Measurements from ENCODE around the gene LSM2.

- TF ChIP-seq REST (IDR thresholded peaks at IDR 0.05; ENCODE audit: borderline replicate concordance), result no peak
- no peak for TF ChIP-seq EZH2 (IDR thresholded peaks at IDR 0.05; ENCODE audit: borderline replicate concordance, insufficient read depth, low read length, poor library complexity, severe bottlenecking)
- no peak for TF ChIP-seq TAF1 (IDR thresholded peaks at IDR 0.05; ENCODE audit: low read depth)
- TF ChIP-seq, protein P1, sequence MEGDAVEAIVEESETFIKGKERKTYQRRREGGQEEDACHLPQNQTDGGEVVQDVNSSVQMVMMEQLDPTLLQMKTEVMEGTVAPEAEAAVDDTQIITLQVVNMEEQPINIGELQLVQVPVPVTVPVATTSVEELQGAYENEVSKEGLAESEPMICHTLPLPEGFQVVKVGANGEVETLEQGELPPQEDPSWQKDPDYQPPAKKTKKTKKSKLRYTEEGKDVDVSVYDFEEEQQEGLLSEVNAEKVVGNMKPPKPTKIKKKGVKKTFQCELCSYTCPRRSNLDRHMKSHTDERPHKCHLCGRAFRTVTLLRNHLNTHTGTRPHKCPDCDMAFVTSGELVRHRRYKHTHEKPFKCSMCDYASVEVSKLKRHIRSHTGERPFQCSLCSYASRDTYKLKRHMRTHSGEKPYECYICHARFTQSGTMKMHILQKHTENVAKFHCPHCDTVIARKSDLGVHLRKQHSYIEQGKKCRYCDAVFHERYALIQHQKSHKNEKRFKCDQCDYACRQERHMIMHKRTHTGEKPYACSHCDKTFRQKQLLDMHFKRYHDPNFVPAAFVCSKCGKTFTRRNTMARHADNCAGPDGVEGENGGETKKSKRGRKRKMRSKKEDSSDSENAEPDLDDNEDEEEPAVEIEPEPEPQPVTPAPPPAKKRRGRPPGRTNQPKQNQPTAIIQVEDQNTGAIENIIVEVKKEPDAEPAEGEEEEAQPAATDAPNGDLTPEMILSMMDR (IDR thresholded peaks at IDR 0.05; ENCODE audit: poor library complexity, severe bottlenecking), result no peak
- TF ChIP-seq RAD21 (conservative IDR thresholded peaks at IDR 0.05), result no peak
Observed at GRCh38 chr6:31842053-31842452, 35.3 kb upstream of the LSM2 start.
